ENCODE data around the gene KRI1. TPM values are rescaled to one million over a fixed set of nuclear protein-coding genes. Genes with fewer than 3 reads are reported as not detected.

KRI1 gene
- polyA plus RNA-seq, 3 donors: 3.9 to 21.0 (median 6.1) TPM

GRCh38 chr19:10562609-10563008 is 3.2 kb downstream of the KRI1 start:
- Histone ChIP-seq H3K9ac (ENCODE audit: insufficient read depth, low read length, poor library complexity, severe bottlenecking) (no peak overlapping the region), H3K36me3 (replicated peaks in 1 of 2; ENCODE audit: control insufficient read depth in 1 of 2, insufficient read depth in 2 of 2, low read length in 2 of 2) (peaks cover 39 to 52% of the 10 kb centered on the region in 2 donors), H3K27ac (ENCODE audit: low read depth in 1 of 2, low read length in 2 of 2) (no peak overlapping the region), H2AFZ (ENCODE audit: insufficient read depth, low read depth, low read length, poor library complexity, severe bottlenecking) (no peak overlapping the region), H3K27me3 (ENCODE audit: control insufficient read depth in 2 of 2, insufficient read depth in 2 of 2, low read length in 2 of 2) (no peaks in the 10 kb centered on the region), H3K4me1 (ENCODE audit: control insufficient read depth in 1 of 2, insufficient read depth in 2 of 2, low read length in 2 of 2) (peaks cover 26 to 28% of the 10 kb centered on the region in 2 donors), H3K4me3 (replicated peaks in 1 of 3; ENCODE audit: low read depth in 2 of 3, low read length in 3 of 3) (no peak overlapping the region), H3K9me3 (replicated peaks in 1 of 2; ENCODE audit: control insufficient read depth in 1 of 2, insufficient read depth in 1 of 2, low read length in 2 of 2) (no peaks in the 10 kb centered on the region), H3K4me2 (replicated peaks; ENCODE audit: extremely low read depth, low read length, poor library complexity, severe bottlenecking) (no peak overlapping the region), H4K20me1 (ENCODE audit: insufficient read depth, low read length) (peaks cover 20% of the 10 kb centered on the region), H3K79me2 (ENCODE audit: insufficient read depth, low read length) (peaks cover 40% of the 10 kb centered on the region)
- no peak overlapping the region for H3K27ac Mint-ChIP-seq
- TF ChIP-seq, protein P1, sequence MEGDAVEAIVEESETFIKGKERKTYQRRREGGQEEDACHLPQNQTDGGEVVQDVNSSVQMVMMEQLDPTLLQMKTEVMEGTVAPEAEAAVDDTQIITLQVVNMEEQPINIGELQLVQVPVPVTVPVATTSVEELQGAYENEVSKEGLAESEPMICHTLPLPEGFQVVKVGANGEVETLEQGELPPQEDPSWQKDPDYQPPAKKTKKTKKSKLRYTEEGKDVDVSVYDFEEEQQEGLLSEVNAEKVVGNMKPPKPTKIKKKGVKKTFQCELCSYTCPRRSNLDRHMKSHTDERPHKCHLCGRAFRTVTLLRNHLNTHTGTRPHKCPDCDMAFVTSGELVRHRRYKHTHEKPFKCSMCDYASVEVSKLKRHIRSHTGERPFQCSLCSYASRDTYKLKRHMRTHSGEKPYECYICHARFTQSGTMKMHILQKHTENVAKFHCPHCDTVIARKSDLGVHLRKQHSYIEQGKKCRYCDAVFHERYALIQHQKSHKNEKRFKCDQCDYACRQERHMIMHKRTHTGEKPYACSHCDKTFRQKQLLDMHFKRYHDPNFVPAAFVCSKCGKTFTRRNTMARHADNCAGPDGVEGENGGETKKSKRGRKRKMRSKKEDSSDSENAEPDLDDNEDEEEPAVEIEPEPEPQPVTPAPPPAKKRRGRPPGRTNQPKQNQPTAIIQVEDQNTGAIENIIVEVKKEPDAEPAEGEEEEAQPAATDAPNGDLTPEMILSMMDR (IDR thresholded peaks at IDR 0.05): no peak
- H3K27me3 Mint-ChIP-seq (ENCODE audit: low read depth in 3 of 3): no peaks in the 10 kb centered on the region
- peaks cover 51 to 59% of the 10 kb centered on the region in 2 donors for H3K36me3 Mint-ChIP-seq
- WGBS (ENCODE audit: insufficient coverage): 82% methylated on average over 3 of the region's 5 CpGs
- no peak overlapping the region for H3K4me3 Mint-ChIP-seq
- no peaks in the 10 kb centered on the region for H3K9me3 Mint-ChIP-seq
- peaks cover 23% of the 10 kb centered on the region for H3K4me1 Mint-ChIP-seq
- intact Hi-C loops (cut with micrococcal nuclease): loop anchor here (5.0 to 10.0 kb wide), 2 partner anchors 55 to 158 kb away; partner anchors contain the start of gene CDC37 (in 1 of the 2)
- DNase-seq: no peak

DNA sequence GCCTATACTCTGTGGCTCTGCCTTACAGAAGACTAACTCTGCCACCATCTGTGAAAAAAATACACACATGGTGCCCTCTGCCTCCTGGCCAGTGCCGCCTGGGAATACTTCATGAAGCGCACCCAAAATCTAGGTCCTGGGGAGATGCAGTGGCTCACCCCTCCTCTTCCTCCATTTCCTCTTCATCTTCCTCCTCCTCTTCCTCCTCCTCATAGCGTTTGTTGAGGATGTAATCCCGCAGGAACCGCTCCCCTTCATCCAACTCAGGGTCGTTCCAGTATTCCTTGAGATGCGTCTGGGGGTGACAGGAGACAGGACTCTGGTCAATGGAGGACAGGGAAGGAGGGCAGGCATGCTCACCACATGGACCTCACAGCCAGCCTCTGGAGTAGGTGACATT is 5.7 kb downstream of the KRI1 start:
- Histone ChIP-seq H3K79me2 (ENCODE audit: insufficient read depth, low read length) (peaks cover 18% of the 10 kb centered on the region), H3K27ac (ENCODE audit: low read depth in 1 of 2, low read length in 2 of 2) (no peak overlapping the region), H2AFZ (ENCODE audit: insufficient read depth, low read depth, low read length, poor library complexity, severe bottlenecking) (no peak overlapping the region), H3K4me2 (replicated peaks; ENCODE audit: extremely low read depth, low read length, poor library complexity, severe bottlenecking) (no peak overlapping the region), H3K9me3 (replicated peaks in 1 of 2; ENCODE audit: control insufficient read depth in 1 of 2, insufficient read depth in 1 of 2, low read length in 2 of 2) (no peaks in the 10 kb centered on the region), H3K9ac (ENCODE audit: insufficient read depth, low read length, poor library complexity, severe bottlenecking) (no peak overlapping the region), H3K4me1 (ENCODE audit: control insufficient read depth in 1 of 2, insufficient read depth in 2 of 2, low read length in 2 of 2) (peaks cover 9 to 12% of the 10 kb centered on the region in 2 donors), H4K20me1 (ENCODE audit: insufficient read depth, low read length) (peaks cover 19% of the 10 kb centered on the region), H3K4me3 (replicated peaks in 1 of 3; ENCODE audit: low read depth in 2 of 3, low read length in 3 of 3) (no peak overlapping the region), H3K36me3 (replicated peaks in 1 of 2; ENCODE audit: control insufficient read depth in 1 of 2, insufficient read depth in 2 of 2, low read length in 2 of 2) (peaks cover 54 to 75% of the 10 kb centered on the region in 2 donors), H3K27me3 (ENCODE audit: control insufficient read depth in 2 of 2, insufficient read depth in 2 of 2, low read length in 2 of 2) (no peaks in the 10 kb centered on the region)
- H3K36me3 Mint-ChIP-seq: peaks cover 53 to 66% of the 10 kb centered on the region in 2 donors
- peaks cover 16% of the 10 kb centered on the region for H3K4me1 Mint-ChIP-seq
- WGBS (ENCODE audit: insufficient coverage): no CpG with 5 or more reads among the region's 7 CpGs
- no peaks in the 10 kb centered on the region for H3K27me3 Mint-ChIP-seq (ENCODE audit: low read depth in 3 of 3)
- H3K9me3 Mint-ChIP-seq: no peaks in the 10 kb centered on the region
- no peak for DNase-seq
- H3K27ac Mint-ChIP-seq: no peak overlapping the region
- intact Hi-C loops (cut with micrococcal nuclease): loop anchor here (2.0 to 10.0 kb wide), 3 partner anchors 15 to 155 kb away; partner anchors contain the start of gene CDC37 (in 1 of the 2)
- no peak overlapping the region for H3K4me3 Mint-ChIP-seq
- TF ChIP-seq, protein P1 (IDR thresholded peaks at IDR 0.05): no peak

Data from CD14-positive monocyte (primary cell).